Activated CD4-positive, alpha-beta T cell treated with anti-CD3 and anti-CD28 coated beads, Interleukin-2, amount 10 ng/mL, durations not matched to agents 24 days and 14 days (primary cell): ENCODE results near the gene OGFOD2. TPM values are rescaled to one million over a fixed set of nuclear protein-coding genes. Genes with fewer than 3 reads are reported as not detected.

Source experiments
- DNase-seq: peaks from one replicate; pipeline ENCODE4 v3.0.0; 2022
- H3K27ac Mint-ChIP-seq: one replicate; pipeline ENCODE4 v1.8.0; 2022; ENCODE audit warnings: mild to moderate bottlenecking, mixed read lengths
- H3K27me3 Mint-ChIP-seq: one replicate; pipeline ENCODE4 v1.8.0; 2022; ENCODE audit warnings: mixed read lengths
- H3K36me3 Mint-ChIP-seq: one replicate; pipeline ENCODE4 v1.8.0; 2022; ENCODE audit warnings: low read depth, mild to moderate bottlenecking, mixed read lengths
- H3K4me1 Mint-ChIP-seq: one replicate; pipeline ENCODE4 v1.8.0; 2021; ENCODE audit warnings: mixed read lengths
- H3K4me3 Mint-ChIP-seq: one replicate; pipeline ENCODE4 v1.8.0; 2022; ENCODE audit warnings: mild to moderate bottlenecking, moderate library complexity, mixed read lengths
- H3K9me3 Mint-ChIP-seq: one replicate; pipeline ENCODE4 v1.8.0; 2021; ENCODE audit warnings: mixed read lengths
- intact Hi-C: fragments of 100-400 bp; cut with micrococcal nuclease; formaldehyde crosslinking; loops from one replicate; pipeline ENCODE4 v1.15.1; 2023
- total RNA-seq: library from RNA; stranded (reverse); gene quantifications from 2 replicates; pipeline ENCODE4 v1.2.3, GENCODE V29; 2022

OGFOD2 gene
- total RNA-seq, 1 donor from 2014 or later, result 22.7 TPM

DNA sequence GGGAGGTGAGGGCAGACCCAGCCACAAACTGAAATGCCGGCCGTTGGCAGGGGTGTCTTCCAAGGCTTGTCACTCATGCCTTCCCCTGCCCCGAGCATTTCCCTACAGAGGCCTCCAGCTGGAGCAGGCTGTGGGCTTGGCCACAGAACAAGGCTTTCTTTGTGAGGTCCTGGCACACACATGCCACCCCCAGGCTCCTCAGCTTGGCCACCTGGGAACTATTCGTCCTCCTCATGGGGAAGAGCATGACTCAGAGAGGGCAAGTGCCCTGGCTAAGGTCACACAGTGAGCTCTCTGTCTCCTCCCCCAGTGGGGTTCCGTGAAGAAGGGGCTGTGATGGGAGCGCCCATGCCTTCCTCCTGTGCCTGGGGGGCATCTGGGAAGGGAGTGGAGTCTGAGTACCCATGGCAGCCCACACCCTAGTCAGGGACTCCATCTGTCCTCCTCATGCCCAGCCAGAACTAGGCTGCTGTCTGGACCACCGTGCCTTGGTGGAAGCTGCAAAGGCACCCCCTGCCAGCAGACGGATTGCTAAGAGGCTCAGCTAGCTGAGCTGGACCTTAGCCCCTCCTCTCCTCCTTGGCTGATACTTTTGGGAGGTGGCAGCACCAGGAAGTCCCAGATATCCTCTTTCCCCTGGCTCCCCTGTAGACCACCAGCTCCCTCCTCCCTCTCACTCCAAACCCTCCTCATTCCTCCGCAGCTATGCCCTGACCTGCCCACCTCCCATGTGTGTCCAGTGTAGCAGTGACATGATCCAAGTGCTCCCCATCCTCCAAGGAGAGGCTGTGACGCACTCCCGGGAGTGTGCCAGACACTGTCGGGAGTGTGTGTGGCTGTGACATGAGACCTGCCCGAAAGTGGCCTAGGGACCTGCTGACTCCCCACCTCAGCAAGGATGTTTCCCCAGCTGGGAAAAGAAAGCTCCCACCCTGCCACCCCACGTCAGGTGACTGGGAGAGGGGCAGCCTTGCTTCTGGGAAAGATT is 30.1 kb upstream of the OGFOD2 start:
- H3K36me3 Mint-ChIP-seq, result no peaks in the 10 kb centered on the region
- no peak for DNase-seq
- peaks cover 29% of the 10 kb centered on the region for H3K4me1 Mint-ChIP-seq
- peaks cover 2% of the 10 kb centered on the region for H3K27me3 Mint-ChIP-seq
- H3K9me3 Mint-ChIP-seq, result no peaks in the 10 kb centered on the region
- no peak overlapping the region for H3K4me3 Mint-ChIP-seq
- intact Hi-C loops, result no loop called here
- peak overlapping the region; percentile 37 for H3K27ac Mint-ChIP-seq

DNA sequence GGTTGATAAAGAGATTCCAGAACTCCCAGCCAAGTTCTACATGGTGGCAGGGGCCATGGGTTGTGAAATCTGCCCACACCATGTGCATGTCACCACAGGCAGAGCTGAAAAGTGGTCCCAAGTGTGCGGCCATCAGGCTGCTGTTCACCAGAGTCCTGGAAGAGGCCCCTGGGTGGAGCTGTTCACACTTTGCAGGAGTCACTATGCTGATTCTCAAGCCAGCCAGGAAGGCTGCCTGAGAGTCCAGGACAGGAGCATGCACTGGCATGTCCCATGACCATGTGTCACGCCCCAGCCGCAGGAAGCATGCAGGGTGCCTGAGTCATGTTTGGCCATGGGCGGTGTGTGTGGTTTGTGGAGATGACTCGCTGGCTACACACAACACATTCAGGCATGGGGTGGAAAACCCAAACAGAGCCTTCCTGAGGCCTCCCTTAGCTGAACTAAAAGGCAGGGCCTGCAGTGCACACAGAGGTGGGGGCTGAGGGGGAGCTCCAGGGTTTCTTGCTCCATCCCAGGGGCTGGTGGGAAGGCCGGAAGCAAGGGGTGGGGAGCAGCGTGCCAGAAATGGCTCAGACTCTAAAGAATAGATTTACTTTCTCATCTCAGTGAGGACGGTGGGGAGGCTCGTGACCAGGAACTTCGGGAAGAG is 28.2 kb upstream of the OGFOD2 start:
- peak overlapping the region; percentile 84 for H3K4me3 Mint-ChIP-seq
- no peaks in the 10 kb centered on the region for H3K9me3 Mint-ChIP-seq
- H3K4me1 Mint-ChIP-seq, result peaks cover 29% of the 10 kb centered on the region
- H3K36me3 Mint-ChIP-seq, result no peaks in the 10 kb centered on the region
- intact Hi-C loops, result loop anchor here (1.0 kb wide), 2 partner anchors 49 to 76 kb away; no protein-coding TSS in a partner anchor
- peaks cover 2% of the 10 kb centered on the region for H3K27me3 Mint-ChIP-seq
- peak; percentile 93 for DNase-seq
- H3K27ac Mint-ChIP-seq, result peak overlapping the region; percentile 88

DNA sequence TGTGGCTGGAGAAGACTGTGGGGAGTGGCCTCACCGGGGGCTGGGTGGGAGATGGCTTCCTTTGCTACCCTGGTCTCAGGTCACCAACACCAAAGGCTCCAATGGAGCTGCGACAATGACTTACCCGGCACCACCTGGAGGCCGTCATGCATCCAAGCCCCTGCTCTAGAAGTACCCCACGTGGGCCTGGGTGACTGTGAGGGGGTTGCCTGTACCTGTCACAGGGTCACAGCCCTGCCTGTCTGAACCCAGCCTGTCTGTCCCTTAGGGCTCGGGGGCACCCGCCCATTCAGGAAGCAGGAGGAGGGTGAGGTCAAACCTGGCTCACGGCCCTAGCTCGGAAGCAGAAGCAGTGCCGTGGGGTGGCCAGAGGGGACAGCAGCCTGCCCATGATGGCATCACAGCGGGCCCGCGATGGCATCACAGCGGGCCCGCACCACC is 27.7 kb upstream of the OGFOD2 start:
- peak overlapping the region; percentile 88 for H3K27ac Mint-ChIP-seq
- H3K4me1 Mint-ChIP-seq, result peaks cover 29% of the 10 kb centered on the region
- H3K27me3 Mint-ChIP-seq, result peaks cover 2% of the 10 kb centered on the region
- no peaks in the 10 kb centered on the region for H3K36me3 Mint-ChIP-seq
- peak overlapping the region; percentile 84 for H3K4me3 Mint-ChIP-seq
- intact Hi-C loops, result loop anchor here (1.0 kb wide), 1 partner anchor 76 kb away; no protein-coding TSS in a partner anchor
- DNase-seq, result no peak
- no peaks in the 10 kb centered on the region for H3K9me3 Mint-ChIP-seq

DNA sequence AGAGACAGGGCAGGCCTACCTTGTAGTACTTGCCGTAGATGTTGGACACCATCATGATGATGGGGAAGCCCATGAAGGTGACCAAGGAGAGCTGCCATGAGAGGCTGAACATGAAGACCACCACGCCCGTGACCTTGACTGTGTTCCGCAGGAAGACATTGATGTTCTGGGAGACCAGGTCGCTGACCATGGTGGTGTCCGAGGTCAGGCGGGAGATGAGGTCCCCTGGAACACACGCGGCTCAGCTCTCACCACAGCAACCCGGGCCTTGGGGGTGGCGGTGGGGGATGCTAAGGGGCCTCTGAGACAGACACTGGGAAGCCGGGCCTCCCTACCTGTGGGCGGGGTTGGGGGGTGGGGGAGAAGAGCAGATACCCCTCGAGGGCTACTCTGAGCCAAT is 26.4 kb upstream of the OGFOD2 start:
- Mint-ChIP-seq H3K4me1 (peaks cover 22% of the 10 kb centered on the region), H3K9me3 (no peaks in the 10 kb centered on the region), H3K27ac (no peak overlapping the region), H3K27me3 (peaks cover 2% of the 10 kb centered on the region), H3K4me3 (no peak overlapping the region), H3K36me3 (no peaks in the 10 kb centered on the region)
- intact Hi-C loops, result no loop called here
- no peak for DNase-seq

DNA sequence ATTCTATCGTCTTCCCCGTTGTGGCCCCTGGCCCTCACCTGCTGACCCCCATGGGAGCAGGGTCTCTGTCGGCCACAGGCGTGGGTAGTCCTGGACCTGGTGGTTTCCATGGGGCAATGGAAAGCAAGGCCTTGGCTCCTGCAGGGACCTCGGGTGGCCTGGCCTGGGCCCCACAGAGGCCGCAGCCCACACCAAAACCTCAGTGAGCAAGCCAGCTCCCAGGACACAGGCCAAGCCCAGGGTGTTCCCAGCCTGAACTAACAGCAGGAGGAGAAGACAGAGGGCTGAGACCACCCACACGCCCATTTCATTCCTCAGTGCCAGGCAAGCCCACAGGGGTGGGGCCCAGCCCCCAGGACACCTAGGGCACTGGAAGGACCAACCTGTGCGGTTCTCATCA is 25.6 kb upstream of the OGFOD2 start:
- Mint-ChIP-seq H3K27me3 (peaks cover 2% of the 10 kb centered on the region), H3K36me3 (no peaks in the 10 kb centered on the region), H3K4me1 (peaks cover 20% of the 10 kb centered on the region), H3K4me3 (no peak overlapping the region), H3K27ac (no peak overlapping the region), H3K9me3 (no peaks in the 10 kb centered on the region)
- no peak for DNase-seq
- intact Hi-C loops, result no loop called here

DNA sequence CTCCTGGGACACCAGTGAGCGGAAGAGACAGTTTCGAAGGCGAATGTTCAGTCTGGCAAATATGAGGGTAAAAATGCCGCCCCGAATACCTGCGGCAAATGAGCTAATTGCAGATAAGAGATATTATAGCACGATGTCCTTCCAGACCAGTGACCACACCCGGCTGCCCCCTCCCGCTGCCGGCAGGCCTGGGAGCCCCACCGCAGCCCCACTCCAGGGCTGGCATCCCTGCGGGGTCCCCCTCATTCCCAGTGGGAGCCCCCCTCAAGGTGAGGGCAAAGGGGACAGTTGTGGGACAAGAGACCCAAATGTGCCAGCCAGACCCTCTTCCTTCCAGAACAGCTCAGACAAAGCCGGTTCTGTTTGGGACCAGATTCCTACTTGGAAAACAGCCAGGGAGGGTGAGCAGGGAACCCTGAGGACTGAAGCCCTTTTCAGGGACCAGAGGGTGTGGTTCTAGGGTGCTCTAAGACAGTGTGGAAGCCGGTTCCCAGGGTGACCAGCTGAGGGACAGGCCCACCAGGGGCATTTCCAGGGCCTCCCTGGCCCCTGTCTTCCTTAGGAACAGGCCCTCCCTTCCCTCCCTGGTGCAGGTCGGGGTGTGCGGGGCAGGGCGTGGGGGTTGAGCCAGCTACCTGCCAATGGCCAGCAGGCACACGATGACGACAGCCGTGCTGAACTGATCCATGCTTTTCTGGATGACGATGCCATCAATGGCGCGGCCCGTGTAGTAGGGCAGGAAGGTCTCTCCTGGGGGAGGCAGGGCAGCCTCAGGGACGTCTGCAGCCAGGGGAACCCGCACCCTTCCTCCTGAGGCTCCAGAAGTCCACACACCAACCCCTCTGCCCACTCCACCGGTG is 25.0 kb upstream of the OGFOD2 start:
- Mint-ChIP-seq H3K36me3 (no peaks in the 10 kb centered on the region), H3K4me1 (peaks cover 20% of the 10 kb centered on the region), H3K9me3 (no peaks in the 10 kb centered on the region), H3K4me3 (no peak overlapping the region), H3K27me3 (peaks cover 2% of the 10 kb centered on the region), H3K27ac (no peak overlapping the region)
- intact Hi-C loops, result no loop called here
- DNase-seq, result no peak

DNA sequence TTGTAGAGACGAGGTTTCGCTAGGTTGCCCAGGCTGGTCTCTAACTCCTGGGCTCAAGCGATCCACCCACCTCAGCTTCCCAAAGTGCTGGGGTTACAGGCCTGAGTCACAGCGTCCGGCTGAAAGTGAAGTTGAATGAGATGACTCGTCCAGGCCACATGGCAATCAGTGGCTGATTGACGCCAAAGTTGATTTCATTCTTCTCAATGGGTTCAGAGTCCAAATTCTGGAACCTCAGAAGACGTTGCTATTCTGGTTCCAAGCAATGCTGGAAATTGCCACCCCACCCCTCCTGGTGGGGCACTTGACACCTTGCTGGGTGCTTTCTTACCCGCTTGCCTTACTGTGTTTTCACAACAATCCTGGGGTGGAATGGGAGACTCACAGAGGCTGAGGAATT is 23.6 kb upstream of the OGFOD2 start:
- Mint-ChIP-seq H3K27ac (no peak overlapping the region), H3K4me1 (peaks cover 14% of the 10 kb centered on the region), H3K4me3 (no peak overlapping the region), H3K27me3 (no peaks in the 10 kb centered on the region), H3K9me3 (no peaks in the 10 kb centered on the region), H3K36me3 (no peaks in the 10 kb centered on the region)
- no peak for DNase-seq
- intact Hi-C loops, result no loop called here

DNA sequence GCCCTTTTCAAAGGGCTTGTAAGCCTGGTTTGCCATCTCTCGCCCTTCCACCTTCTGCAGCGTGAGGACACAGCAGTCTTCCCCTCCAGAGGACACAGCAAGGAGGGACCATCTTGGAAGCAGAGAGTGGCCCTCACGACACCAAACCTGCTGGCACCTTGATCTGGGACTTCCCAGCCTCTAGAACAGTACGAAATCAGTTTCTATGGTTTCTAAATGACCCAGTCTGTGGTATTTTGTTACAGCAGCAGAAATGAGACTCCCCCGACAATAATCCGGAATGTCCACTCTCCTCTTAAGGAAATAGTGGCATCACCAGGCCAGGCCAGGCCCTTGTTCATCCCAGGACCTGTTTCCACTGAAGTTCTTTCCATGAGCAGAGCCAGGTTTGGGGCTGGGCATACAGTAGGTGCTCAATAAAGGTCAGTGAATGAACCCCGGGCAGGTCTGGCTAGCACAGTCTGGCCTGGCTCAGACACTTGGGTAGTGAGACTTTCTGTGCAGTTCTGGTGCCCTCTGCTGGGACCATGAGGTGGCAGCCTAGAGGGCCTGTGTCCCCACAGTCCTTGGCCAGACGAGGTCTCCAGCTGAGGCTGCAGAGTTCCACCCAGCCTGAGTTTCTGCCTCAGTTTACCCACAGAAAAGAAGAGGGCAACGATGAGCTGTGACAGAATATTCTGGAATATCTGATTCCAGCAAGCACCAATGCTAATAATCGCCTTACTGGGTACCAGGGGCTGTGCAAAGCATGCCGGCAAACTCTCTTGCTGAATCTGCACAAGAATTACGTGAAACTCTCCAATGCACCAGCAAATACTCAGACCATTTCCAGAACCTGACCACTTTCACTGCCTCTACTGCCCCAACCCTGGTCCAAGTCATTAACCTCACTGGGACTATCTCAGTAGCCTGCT is 22.8 kb upstream of the OGFOD2 start:
- Mint-ChIP-seq H3K36me3 (no peaks in the 10 kb centered on the region), H3K9me3 (no peaks in the 10 kb centered on the region), H3K4me1 (peaks cover 6% of the 10 kb centered on the region), H3K4me3 (no peak overlapping the region), H3K27ac (no peak overlapping the region), H3K27me3 (no peaks in the 10 kb centered on the region)
- intact Hi-C loops, result loop anchor here (1.0 kb wide), 2 partner anchors 92 to 159 kb away; no protein-coding TSS in a partner anchor
- peak; percentile 92 for DNase-seq

DNA sequence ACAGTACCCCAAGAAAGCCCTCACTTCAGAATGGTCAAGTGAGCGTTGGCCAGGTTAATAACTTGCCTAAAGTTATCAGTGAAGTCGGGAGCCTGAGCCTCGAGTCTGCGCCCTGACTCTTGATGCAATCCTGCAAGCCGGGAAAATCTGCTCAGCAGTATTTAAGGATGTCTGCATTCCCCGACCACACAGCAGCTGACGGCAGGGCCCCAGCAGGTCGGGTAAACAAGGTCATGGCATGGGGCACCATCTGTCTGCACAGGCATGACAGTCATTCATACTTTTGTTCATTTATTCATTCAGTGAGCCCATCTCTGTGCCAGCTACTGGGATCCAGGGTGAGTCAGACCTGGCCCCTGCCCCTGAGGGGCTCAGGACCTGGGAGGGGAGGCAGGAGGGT is 19.9 kb upstream of the OGFOD2 start:
- no peak overlapping the region for H3K4me3 Mint-ChIP-seq
- H3K9me3 Mint-ChIP-seq, result no peaks in the 10 kb centered on the region
- no peaks in the 10 kb centered on the region for H3K27me3 Mint-ChIP-seq
- intact Hi-C loops, result no loop called here
- no peaks in the 10 kb centered on the region for H3K4me1 Mint-ChIP-seq
- no peak overlapping the region for H3K27ac Mint-ChIP-seq
- H3K36me3 Mint-ChIP-seq, result peaks cover 1% of the 10 kb centered on the region
- DNase-seq, result no peak

DNA sequence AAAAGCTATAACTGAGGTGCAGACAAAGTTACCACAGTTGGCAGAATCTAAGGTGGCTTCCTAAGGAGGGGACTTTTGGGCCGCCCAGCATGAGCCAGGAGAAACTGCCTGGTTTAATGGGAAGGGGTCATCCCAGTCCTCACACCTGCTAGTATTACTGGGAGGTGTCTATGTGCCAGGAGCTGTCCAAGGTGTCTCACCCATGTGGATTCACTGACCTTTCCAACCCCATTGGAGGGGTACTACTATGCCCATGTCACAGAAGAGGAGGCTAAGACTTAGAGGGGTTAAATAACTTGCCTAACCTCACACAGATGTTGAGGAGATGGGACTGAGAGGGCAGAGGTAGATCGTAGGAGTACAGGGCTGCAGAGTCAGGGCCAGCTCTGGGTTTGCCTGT is 19.0 kb upstream of the OGFOD2 start:
- Mint-ChIP-seq H3K4me1 (no peaks in the 10 kb centered on the region), H3K36me3 (peaks cover 1% of the 10 kb centered on the region), H3K9me3 (no peaks in the 10 kb centered on the region), H3K27me3 (no peaks in the 10 kb centered on the region), H3K27ac (no peak overlapping the region), H3K4me3 (no peak overlapping the region)
- DNase-seq, result no peak
- intact Hi-C loops, result no loop called here

DNA sequence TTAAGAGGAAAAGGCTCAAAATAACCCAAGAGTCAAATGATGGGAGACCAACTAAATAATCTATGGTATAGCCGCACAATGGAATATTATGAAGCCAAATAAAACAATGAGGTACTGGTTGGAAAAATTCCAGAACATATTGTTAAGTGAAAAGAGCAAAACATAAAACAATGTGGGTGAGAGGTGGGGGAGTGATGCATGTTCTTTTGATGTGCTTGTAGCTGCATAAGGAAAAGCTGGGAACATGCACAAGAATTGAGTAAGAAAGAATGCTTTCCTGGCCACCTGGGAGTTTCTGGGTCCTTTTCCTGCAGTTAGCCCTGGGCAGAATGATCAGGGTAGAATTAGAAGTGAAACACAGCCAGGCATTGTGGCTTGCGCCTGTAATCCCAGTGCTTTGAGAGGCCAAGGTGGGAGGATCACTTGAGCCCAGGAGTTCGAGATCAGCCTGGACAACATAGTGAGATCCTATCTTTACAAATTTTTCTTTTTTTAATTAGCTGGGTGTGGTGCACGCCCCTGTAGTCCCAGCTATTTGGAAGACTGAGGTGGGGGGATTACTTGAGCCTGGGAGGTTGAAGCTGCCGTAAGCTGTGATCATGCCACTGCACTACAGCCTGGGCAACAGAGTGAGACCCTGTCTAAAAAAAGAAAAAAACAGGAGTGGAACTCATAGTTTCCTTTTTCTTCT is 16.7 kb upstream of the OGFOD2 start:
- no peak overlapping the region for H3K27ac Mint-ChIP-seq
- H3K27me3 Mint-ChIP-seq, result no peaks in the 10 kb centered on the region
- intact Hi-C loops, result no loop called here
- H3K4me3 Mint-ChIP-seq, result no peak overlapping the region
- no peak for DNase-seq
- H3K9me3 Mint-ChIP-seq, result no peaks in the 10 kb centered on the region
- peaks cover 1% of the 10 kb centered on the region for H3K36me3 Mint-ChIP-seq
- H3K4me1 Mint-ChIP-seq, result no peaks in the 10 kb centered on the region

DNA sequence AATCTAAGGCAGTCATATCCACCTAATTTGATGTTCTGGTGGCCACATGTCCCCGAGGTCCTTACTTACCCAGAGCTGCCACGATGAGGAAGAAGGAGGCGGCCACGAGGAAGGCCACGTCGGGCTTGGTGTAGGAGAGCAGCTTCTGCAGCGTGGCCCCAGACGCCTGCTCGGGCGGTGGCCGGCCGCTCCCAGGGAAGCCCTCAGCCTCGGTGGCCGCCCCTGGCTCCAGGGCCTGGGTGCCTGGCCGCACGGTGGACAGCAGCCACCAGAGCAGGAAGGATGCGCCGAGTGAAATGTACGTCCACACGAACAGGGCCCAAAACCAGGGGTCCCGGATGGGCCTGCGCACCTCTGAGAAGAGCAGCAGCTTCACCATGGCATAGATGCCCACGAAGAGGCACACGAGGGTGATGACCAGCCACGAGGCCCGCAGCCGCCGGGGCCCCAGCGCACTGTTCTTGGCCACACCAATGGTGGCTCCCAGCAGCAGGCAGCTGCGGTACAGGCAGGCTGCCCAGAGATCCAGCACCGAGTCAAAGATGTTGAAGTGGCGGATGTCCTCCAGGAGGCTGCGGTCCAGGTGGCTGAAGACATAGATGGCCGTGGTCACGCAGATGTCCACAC is 15.4 kb upstream of the OGFOD2 start:
- Mint-ChIP-seq H3K36me3 (peaks cover 1% of the 10 kb centered on the region), H3K27ac (no peak overlapping the region), H3K9me3 (no peaks in the 10 kb centered on the region), H3K27me3 (no peaks in the 10 kb centered on the region), H3K4me1 (no peaks in the 10 kb centered on the region), H3K4me3 (no peak overlapping the region)
- intact Hi-C loops, result no loop called here
- DNase-seq, result no peak
